Measurements from ENCODE around the gene LAMB3.

The LAMB3 gene

GRCh38 chr1:209597499-209597898, 54.7 kb downstream of the LAMB3 start:
- Histone ChIP-seq H3K27ac (ENCODE audit: low read depth in 2 of 2, low read length in 2 of 2) (no peak overlapping the region), H3K27me3 (ENCODE audit: control insufficient read depth in 2 of 2, insufficient read depth in 2 of 2, low read length in 2 of 2) (no peaks in the 10 kb centered on the region), H3K9ac (ENCODE audit: low read depth in 1 of 2, low read length in 2 of 2) (no peak overlapping the region), H3K9me3 (ENCODE audit: control insufficient read depth in 2 of 2, low read length in 2 of 2) (no peaks in the 10 kb centered on the region), H3K36me3 (ENCODE audit: control insufficient read depth in 2 of 2, insufficient read depth in 2 of 2, low read length in 2 of 2) (no peaks in the 10 kb centered on the region), H3K4me1 (ENCODE audit: control insufficient read depth in 2 of 2, insufficient read depth in 2 of 2, low read length in 2 of 2) (no peaks in the 10 kb centered on the region), H3K4me3 (ENCODE audit: low read length in 2 of 2) (no peak overlapping the region)

DNA sequence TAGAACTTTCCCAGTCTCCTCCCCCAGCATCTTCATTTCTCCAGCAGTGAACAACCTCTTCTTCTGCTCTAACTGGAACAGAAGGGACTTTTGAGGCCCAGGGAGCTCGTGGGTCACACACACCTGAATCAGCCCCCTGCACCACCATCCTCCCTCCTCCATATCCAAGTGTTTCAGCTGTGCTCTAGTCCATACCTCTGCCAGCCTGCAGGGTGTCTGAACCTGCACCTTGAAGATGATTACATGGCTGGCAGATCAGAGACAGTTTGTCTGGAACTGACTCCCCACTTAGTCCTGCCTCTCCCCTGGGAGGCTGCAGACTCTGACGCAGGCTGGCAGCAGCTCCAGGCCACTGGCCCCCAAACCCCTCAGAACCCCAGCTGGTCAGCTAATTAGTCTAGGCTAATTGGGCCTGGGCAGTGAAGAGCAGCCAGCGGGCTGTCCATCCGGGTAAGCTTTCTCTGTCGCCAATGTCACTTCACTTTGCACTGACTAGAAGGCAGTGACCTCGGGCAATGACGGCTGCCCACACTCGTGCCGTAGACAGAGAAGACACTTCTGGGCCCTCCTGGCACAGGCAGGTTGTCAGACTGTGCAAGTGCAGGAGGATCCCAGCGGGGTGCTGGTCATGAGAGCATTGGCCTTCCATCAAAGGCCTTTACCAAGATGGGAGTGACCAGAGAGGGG, 56.5 kb downstream of the LAMB3 start:
- Histone ChIP-seq H3K9ac (ENCODE audit: low read depth in 1 of 2, low read length in 2 of 2) (no peak overlapping the region), H3K27ac (ENCODE audit: low read depth in 2 of 2, low read length in 2 of 2) (no peak overlapping the region), H3K4me1 (ENCODE audit: control insufficient read depth in 2 of 2, insufficient read depth in 2 of 2, low read length in 2 of 2) (no peaks in the 10 kb centered on the region), H3K9me3 (ENCODE audit: control insufficient read depth in 2 of 2, low read length in 2 of 2) (no peaks in the 10 kb centered on the region), H3K27me3 (ENCODE audit: control insufficient read depth in 2 of 2, insufficient read depth in 2 of 2, low read length in 2 of 2) (no peaks in the 10 kb centered on the region), H3K36me3 (ENCODE audit: control insufficient read depth in 2 of 2, insufficient read depth in 2 of 2, low read length in 2 of 2) (no peaks in the 10 kb centered on the region), H3K4me3 (ENCODE audit: low read length in 2 of 2) (no peak overlapping the region)

GRCh38 chr1:209595028-209595427, 57.2 kb downstream of the LAMB3 start:
- H3K36me3 ChIP-seq (ENCODE audit: control insufficient read depth in 2 of 2, insufficient read depth in 2 of 2, low read length in 2 of 2): no peaks in the 10 kb centered on the region
- H3K9ac ChIP-seq (ENCODE audit: low read depth in 1 of 2, low read length in 2 of 2): no peak overlapping the region
- no peak overlapping the region for H3K27ac ChIP-seq (ENCODE audit: low read depth in 2 of 2, low read length in 2 of 2)
- no peaks in the 10 kb centered on the region for H3K27me3 ChIP-seq (ENCODE audit: control insufficient read depth in 2 of 2, insufficient read depth in 2 of 2, low read length in 2 of 2)
- H3K9me3 ChIP-seq (ENCODE audit: control insufficient read depth in 2 of 2, low read length in 2 of 2): no peaks in the 10 kb centered on the region
- H3K4me3 ChIP-seq (ENCODE audit: low read length in 2 of 2): no peak overlapping the region
- H3K4me1 ChIP-seq (ENCODE audit: control insufficient read depth in 2 of 2, insufficient read depth in 2 of 2, low read length in 2 of 2): no peaks in the 10 kb centered on the region

GRCh38 chr1:209594440-209594839, 57.8 kb downstream of the LAMB3 start:
- H3K9ac ChIP-seq (ENCODE audit: low read depth in 1 of 2, low read length in 2 of 2): no peak overlapping the region

GRCh38 chr1:209593747-209594146, 58.5 kb downstream of the LAMB3 start:
- Histone ChIP-seq H3K36me3 (ENCODE audit: control insufficient read depth in 2 of 2, insufficient read depth in 2 of 2, low read length in 2 of 2) (no peaks in the 10 kb centered on the region), H3K9me3 (ENCODE audit: control insufficient read depth in 2 of 2, low read length in 2 of 2) (no peaks in the 10 kb centered on the region), H3K4me3 (ENCODE audit: low read length in 2 of 2) (no peak overlapping the region), H3K4me1 (ENCODE audit: control insufficient read depth in 2 of 2, insufficient read depth in 2 of 2, low read length in 2 of 2) (no peaks in the 10 kb centered on the region), H3K27me3 (ENCODE audit: control insufficient read depth in 2 of 2, insufficient read depth in 2 of 2, low read length in 2 of 2) (no peaks in the 10 kb centered on the region), H3K9ac (ENCODE audit: low read depth in 1 of 2, low read length in 2 of 2) (no peak overlapping the region), H3K27ac (ENCODE audit: low read depth in 2 of 2, low read length in 2 of 2) (no peak overlapping the region)

More at GRCh38 chr1:209594440-209594839, 57.8 kb downstream of the LAMB3 start:
- no peaks in the 10 kb centered on the region for H3K4me1 ChIP-seq (ENCODE audit: control insufficient read depth in 2 of 2, insufficient read depth in 2 of 2, low read length in 2 of 2)
- no peak overlapping the region for H3K27ac ChIP-seq (ENCODE audit: low read depth in 2 of 2, low read length in 2 of 2)
- H3K27me3 ChIP-seq (ENCODE audit: control insufficient read depth in 2 of 2, insufficient read depth in 2 of 2, low read length in 2 of 2): no peaks in the 10 kb centered on the region
- H3K36me3 ChIP-seq (ENCODE audit: control insufficient read depth in 2 of 2, insufficient read depth in 2 of 2, low read length in 2 of 2): no peaks in the 10 kb centered on the region
- no peaks in the 10 kb centered on the region for H3K9me3 ChIP-seq (ENCODE audit: control insufficient read depth in 2 of 2, low read length in 2 of 2)
- H3K4me3 ChIP-seq (ENCODE audit: low read length in 2 of 2): no peak overlapping the region

GRCh38 chr1:209590405-209590804, 61.8 kb downstream of the LAMB3 start:
- H3K9ac ChIP-seq (ENCODE audit: low read depth in 1 of 2, low read length in 2 of 2): no peak overlapping the region
- H3K27me3 ChIP-seq (ENCODE audit: control insufficient read depth in 2 of 2, insufficient read depth in 2 of 2, low read length in 2 of 2): peaks cover 0 to 2% of the 10 kb centered on the region in 2 donors
- no peak overlapping the region for H3K4me3 ChIP-seq (ENCODE audit: low read length in 2 of 2)
- peaks cover 0 to 7% of the 10 kb centered on the region in 2 donors for H3K4me1 ChIP-seq (ENCODE audit: control insufficient read depth in 2 of 2, insufficient read depth in 2 of 2, low read length in 2 of 2)
- no peaks in the 10 kb centered on the region for H3K9me3 ChIP-seq (ENCODE audit: control insufficient read depth in 2 of 2, low read length in 2 of 2)
- H3K36me3 ChIP-seq (ENCODE audit: control insufficient read depth in 2 of 2, insufficient read depth in 2 of 2, low read length in 2 of 2): no peaks in the 10 kb centered on the region
- no peak overlapping the region for H3K27ac ChIP-seq (ENCODE audit: low read depth in 2 of 2, low read length in 2 of 2)

GRCh38 chr1:209589863-209590262, 62.4 kb downstream of the LAMB3 start:
- H3K9ac ChIP-seq (ENCODE audit: low read depth in 1 of 2, low read length in 2 of 2): no peak overlapping the region
- peaks cover 0 to 8% of the 10 kb centered on the region in 2 donors for H3K4me1 ChIP-seq (ENCODE audit: control insufficient read depth in 2 of 2, insufficient read depth in 2 of 2, low read length in 2 of 2)
- no peak overlapping the region for H3K4me3 ChIP-seq (ENCODE audit: low read length in 2 of 2)
- H3K36me3 ChIP-seq (ENCODE audit: control insufficient read depth in 2 of 2, insufficient read depth in 2 of 2, low read length in 2 of 2): no peaks in the 10 kb centered on the region
- no peak overlapping the region for H3K27ac ChIP-seq (ENCODE audit: low read depth in 2 of 2, low read length in 2 of 2)
- H3K9me3 ChIP-seq (ENCODE audit: control insufficient read depth in 2 of 2, low read length in 2 of 2): no peaks in the 10 kb centered on the region
- peaks cover 4 to 7% of the 10 kb centered on the region in 2 donors for H3K27me3 ChIP-seq (ENCODE audit: control insufficient read depth in 2 of 2, insufficient read depth in 2 of 2, low read length in 2 of 2)

DNA sequence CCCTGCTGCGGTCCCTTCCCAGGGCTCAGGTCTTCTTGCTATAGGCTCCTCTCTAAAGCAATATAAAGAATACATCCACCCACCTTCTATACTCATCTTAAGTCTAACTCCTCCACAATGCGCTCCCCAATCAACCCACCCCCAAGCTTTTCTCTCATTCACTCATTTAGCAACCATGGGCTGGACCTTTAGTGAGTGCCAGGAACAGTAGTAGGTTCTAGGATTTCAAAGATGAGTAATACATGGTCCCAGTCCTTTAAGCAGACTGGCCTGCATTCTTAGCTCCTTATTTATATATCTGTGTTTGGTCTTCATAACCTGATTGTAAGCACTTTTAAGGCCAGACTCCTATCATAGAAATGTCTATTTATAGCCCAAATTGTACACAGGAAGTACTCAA, 62.8 kb downstream of the LAMB3 start:
- Histone ChIP-seq H3K9ac (ENCODE audit: low read depth in 1 of 2, low read length in 2 of 2) (no peak overlapping the region), H3K27ac (ENCODE audit: low read depth in 2 of 2, low read length in 2 of 2) (no peak overlapping the region), H3K4me3 (ENCODE audit: low read length in 2 of 2) (no peak overlapping the region), H3K36me3 (ENCODE audit: control insufficient read depth in 2 of 2, insufficient read depth in 2 of 2, low read length in 2 of 2) (no peaks in the 10 kb centered on the region), H3K4me1 (ENCODE audit: control insufficient read depth in 2 of 2, insufficient read depth in 2 of 2, low read length in 2 of 2) (peaks cover 0 to 8% of the 10 kb centered on the region in 2 donors), H3K27me3 (ENCODE audit: control insufficient read depth in 2 of 2, insufficient read depth in 2 of 2, low read length in 2 of 2) (peaks cover 8 to 11% of the 10 kb centered on the region in 2 donors), H3K9me3 (ENCODE audit: control insufficient read depth in 2 of 2, low read length in 2 of 2) (no peaks in the 10 kb centered on the region)

DNA sequence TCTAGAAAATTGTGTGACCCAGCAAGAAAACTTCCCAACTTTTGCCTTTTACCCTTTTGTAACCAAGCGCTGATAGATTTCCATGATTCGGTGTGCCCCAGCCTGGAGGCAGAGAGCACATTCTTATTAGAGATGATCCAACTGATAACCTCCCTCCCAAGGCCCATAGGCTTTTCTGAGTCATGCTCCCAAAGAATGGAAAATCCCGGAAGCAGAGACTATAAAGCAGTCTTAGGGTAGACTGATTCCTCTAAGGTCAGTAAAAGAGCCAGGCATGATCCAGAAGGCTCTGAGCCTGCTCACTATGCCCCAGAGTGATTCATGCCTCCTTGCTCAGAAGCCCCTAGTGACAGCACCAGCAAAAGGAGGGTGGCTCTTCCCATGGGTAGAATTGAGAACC, 64.4 kb downstream of the LAMB3 start:
- Histone ChIP-seq H3K27me3 (ENCODE audit: control insufficient read depth in 2 of 2, insufficient read depth in 2 of 2, low read length in 2 of 2) (peaks cover 22 to 27% of the 10 kb centered on the region in 2 donors), H3K27ac (ENCODE audit: low read depth in 2 of 2, low read length in 2 of 2) (no peak overlapping the region), H3K36me3 (ENCODE audit: control insufficient read depth in 2 of 2, insufficient read depth in 2 of 2, low read length in 2 of 2) (no peaks in the 10 kb centered on the region), H3K4me1 (ENCODE audit: control insufficient read depth in 2 of 2, insufficient read depth in 2 of 2, low read length in 2 of 2) (peaks cover 0 to 8% of the 10 kb centered on the region in 2 donors), H3K9me3 (ENCODE audit: control insufficient read depth in 2 of 2, low read length in 2 of 2) (no peaks in the 10 kb centered on the region), H3K4me3 (ENCODE audit: low read length in 2 of 2) (no peak overlapping the region), H3K9ac (ENCODE audit: low read depth in 1 of 2, low read length in 2 of 2) (no peak overlapping the region)

GRCh38 chr1:209586221-209586740, 65.9 kb downstream of the LAMB3 start:
- no peak overlapping the region for H3K4me3 ChIP-seq (ENCODE audit: low read length in 2 of 2)
- no peak overlapping the region for H3K27ac ChIP-seq (ENCODE audit: low read depth in 2 of 2, low read length in 2 of 2)
- no peak overlapping the region for H3K9ac ChIP-seq (ENCODE audit: low read depth in 1 of 2, low read length in 2 of 2)
- no peaks in the 10 kb centered on the region for H3K36me3 ChIP-seq (ENCODE audit: control insufficient read depth in 2 of 2, insufficient read depth in 2 of 2, low read length in 2 of 2)
- H3K27me3 ChIP-seq (ENCODE audit: control insufficient read depth in 2 of 2, insufficient read depth in 2 of 2, low read length in 2 of 2): peaks cover 28 to 32% of the 10 kb centered on the region in 2 donors
- no peaks in the 10 kb centered on the region for H3K9me3 ChIP-seq (ENCODE audit: control insufficient read depth in 2 of 2, low read length in 2 of 2)
- peaks cover 0 to 8% of the 10 kb centered on the region in 2 donors for H3K4me1 ChIP-seq (ENCODE audit: control insufficient read depth in 2 of 2, insufficient read depth in 2 of 2, low read length in 2 of 2)

Measured in mucosa of rectum (tissue), 2 donors.